Measurements from ENCODE around the gene TRMT61A.

TRMT61A gene

GRCh38 chr14:103547941-103548462 lies 19.0 kb downstream of the TRMT61A start:
- no peak for TF ChIP-seq CTCF (IDR thresholded peaks at IDR 0.05; ENCODE audit: borderline replicate concordance, control extremely low read depth, extremely low read depth, insufficient read depth, missing control alignments)
- no peak for DNase-seq (ENCODE audit: low spot score)
- in situ Hi-C loops (cut with MboI; ENCODE audit: low sequenced_read_pairs, unreplicated experiment): no loop called here

- in situ Hi-C loops (cut with MboI; ENCODE audit: low sequenced_read_pairs, unreplicated experiment): no loop called here
- TF ChIP-seq CTCF (IDR thresholded peaks at IDR 0.05; ENCODE audit: borderline replicate concordance, control extremely low read depth, extremely low read depth, insufficient read depth, missing control alignments): no peak
- DNase-seq (ENCODE audit: low spot score): no peak
These were observed 19.7 kb downstream of the TRMT61A start for GRCh38 chr14:103548463-103549351.

DNA sequence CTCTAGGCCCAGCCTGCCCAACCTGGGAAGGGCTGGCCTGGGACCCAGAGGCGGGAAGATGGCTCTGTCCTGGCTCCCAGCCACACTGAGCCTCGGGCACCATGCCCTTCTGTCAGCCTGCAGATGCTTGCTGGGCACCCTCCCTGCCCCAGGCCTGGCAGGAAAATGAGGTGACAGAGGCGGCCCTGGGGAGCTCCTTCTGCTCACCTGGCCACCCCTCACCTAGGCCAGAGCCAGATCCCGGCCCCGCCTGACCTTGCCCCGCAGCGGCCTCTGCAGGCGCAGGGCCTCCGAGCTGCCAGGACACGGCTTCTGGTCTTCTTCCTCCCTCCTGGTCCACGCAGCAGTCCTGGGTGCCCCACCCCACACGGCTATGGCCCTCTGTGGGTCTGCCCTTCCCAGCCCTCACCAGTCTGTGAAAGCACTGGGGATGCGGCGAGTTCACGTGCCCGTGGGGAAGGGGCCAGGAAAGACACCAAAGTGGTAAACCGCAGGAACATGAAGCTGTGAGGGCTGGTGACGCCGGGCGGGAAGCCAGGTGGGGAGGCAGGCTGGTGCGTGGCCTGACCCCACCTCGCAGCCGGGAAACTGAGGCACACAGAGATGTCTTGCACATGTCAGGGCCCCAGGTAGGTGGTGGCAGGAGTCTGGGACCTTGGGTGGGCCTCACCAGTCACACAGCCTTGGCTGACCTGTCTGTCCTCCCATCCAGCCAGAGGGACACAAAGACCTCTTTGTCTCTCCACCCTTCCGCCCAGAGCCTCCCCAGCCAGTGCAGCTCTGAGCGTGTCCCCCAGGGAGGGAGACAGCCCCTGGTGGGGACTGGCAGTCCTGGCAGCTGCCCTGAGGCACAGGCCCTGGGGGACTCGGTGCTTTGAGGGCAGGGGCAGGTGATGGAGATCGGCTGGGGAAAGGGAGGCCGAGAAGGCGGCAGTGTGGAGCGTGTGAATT lies 20.6 kb downstream of the TRMT61A start:
- DNase-seq (ENCODE audit: low spot score): no peak
- in situ Hi-C loops (cut with MboI; ENCODE audit: low sequenced_read_pairs, unreplicated experiment): no loop called here
- TF ChIP-seq CTCF (IDR thresholded peaks at IDR 0.05; ENCODE audit: borderline replicate concordance, control extremely low read depth, extremely low read depth, insufficient read depth, missing control alignments): no peak

DNA sequence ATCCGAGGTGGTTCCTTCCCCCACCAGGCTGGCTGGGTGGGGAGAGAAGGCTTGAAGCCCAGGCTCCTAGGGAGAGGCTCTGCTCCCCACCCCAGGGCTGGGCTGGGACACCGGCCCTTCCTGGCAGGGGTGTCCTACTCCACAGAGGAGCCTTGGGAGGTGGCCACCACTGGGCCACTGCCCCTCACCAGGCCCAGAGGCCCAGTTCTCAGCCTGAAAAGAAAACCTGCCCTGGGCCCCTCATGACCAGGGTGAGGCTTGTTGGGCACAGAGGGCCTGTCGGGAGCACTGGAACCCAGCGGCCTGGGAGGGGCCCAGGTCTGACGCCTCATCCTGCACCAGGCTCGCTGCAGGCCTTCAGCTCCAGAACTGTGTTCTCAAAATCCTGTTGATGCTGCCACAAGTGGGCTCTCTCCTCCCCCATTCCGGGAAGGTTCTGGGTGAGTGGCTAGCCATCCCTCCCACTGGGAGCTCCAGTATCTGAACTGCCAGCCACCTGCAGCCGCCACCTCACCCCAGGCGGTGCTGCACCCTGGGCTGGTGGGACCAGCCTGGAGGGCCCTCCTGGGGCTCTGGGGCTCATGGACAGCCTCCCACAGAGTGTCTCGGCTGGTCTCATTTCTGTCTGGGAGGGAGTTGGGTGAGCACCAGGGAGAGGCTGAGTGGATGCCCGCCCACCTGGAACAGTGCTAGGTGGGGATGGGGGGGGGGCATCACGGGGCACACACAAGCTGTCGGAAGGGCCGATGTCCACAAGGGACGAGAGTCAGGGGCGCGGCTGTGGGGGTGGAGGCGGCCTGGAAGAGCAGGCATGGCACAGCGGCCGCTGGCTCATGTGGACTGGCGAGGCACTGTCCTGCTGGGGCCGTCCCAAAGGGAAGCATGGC lies 21.7 kb downstream of the TRMT61A start:
- TF ChIP-seq CTCF (IDR thresholded peaks at IDR 0.05; ENCODE audit: borderline replicate concordance, control extremely low read depth, extremely low read depth, insufficient read depth, missing control alignments): no peak
- no peak for DNase-seq (ENCODE audit: low spot score)
- in situ Hi-C loops (cut with MboI; ENCODE audit: low sequenced_read_pairs, unreplicated experiment): no loop called here

DNA sequence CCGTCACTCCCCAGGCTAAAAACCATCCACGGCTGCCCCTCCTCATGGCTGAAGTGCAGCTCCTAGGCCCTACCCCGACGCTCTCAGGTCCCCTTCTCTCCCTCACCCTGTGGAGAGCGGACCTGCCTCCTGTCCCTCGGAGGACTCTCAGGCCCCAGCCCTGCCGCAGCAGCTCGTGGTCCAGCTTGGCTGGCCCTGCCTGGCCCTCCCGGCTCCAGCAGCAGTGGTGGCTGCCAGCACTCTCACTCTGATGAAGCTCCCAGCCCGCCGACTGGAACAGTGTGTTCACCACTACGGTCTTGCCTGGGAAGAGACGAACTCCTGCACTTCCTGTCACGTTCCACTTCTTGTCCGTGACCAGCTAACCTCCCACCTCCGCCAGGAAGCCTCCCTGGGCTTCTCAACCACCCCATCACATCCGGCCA lies 22.4 kb downstream of the TRMT61A start:
- TF ChIP-seq CTCF (IDR thresholded peaks at IDR 0.05; ENCODE audit: borderline replicate concordance, control extremely low read depth, extremely low read depth, insufficient read depth, missing control alignments): no peak
- in situ Hi-C loops (cut with MboI; ENCODE audit: low sequenced_read_pairs, unreplicated experiment): no loop called here
- no peak for DNase-seq (ENCODE audit: low spot score)

All from GM13976 (cell line).